PC-9 (cell line): Measurements from ENCODE around the gene PROB1.

Experiments used
- CTCF ChIP-seq: fragments of 200-600 bp; sonication (generic); conservative IDR thresholded peaks from 2 replicates; pipeline ENCODE4 v1.6.1; 2017; ENCODE audit warnings: mixed run types, antibody characterized with exemption, mild to moderate bottlenecking, moderate library complexity
- EZH2 ChIP-seq: fragments of 200-600 bp; sonication (generic); IDR thresholded peaks from 2 replicates; pipeline ENCODE4 v1.8.0; 2017; ENCODE audit warnings: antibody characterized with exemption, low read depth

GRCh38 chr5:139417214-139417613 lies 22.3 kb upstream of the PROB1 start:
- TF ChIP-seq CTCF, result no peak
- TF ChIP-seq EZH2, result no peak
